ENCODE data around the gene ABCG1.

The ABCG1 gene

GRCh38 chr21:42191696-42192595 is 27.0 kb upstream of the ABCG1 start:
- DNase-seq (ENCODE audit: low read depth in 2 of 2): no peak

GRCh38 chr21:42193131-42193671 is 25.7 kb upstream of the ABCG1 start:
- no peak for DNase-seq (ENCODE audit: low read depth in 2 of 2)

GRCh38 chr21:42193721-42194120 is 25.2 kb upstream of the ABCG1 start:
- DNase-seq (ENCODE audit: low read depth in 2 of 2): no peak

- no peak for DNase-seq (ENCODE audit: low read depth in 2 of 2)
Observed at GRCh38 chr21:42194863-42195262, 24.1 kb upstream of the ABCG1 start.

- DNase-seq (ENCODE audit: low read depth in 2 of 2): no peak
Observed at GRCh38 chr21:42195378-42196031, 23.4 kb upstream of the ABCG1 start.

- DNase-seq (ENCODE audit: low read depth in 2 of 2): no peak
Observed at GRCh38 chr21:42198929-42199867, 19.7 kb upstream of the ABCG1 start.

GRCh38 chr21:42199868-42200463 is 19.0 kb upstream of the ABCG1 start:
- DNase-seq (ENCODE audit: low read depth in 2 of 2): no peak

GRCh38 chr21:42200906-42201614 is 17.9 kb upstream of the ABCG1 start:
- DNase-seq (ENCODE audit: low read depth in 2 of 2): no peak

GRCh38 chr21:42201615-42202161 is 17.3 kb upstream of the ABCG1 start:
- no peak for DNase-seq (ENCODE audit: low read depth in 2 of 2)

- no peak for DNase-seq (ENCODE audit: low read depth in 2 of 2)
Observed at GRCh38 chr21:42202321-42202720, 16.6 kb upstream of the ABCG1 start.

GRCh38 chr21:42203321-42203720 is 15.6 kb upstream of the ABCG1 start:
- DNase-seq (ENCODE audit: low read depth in 2 of 2): no peak

- DNase-seq (ENCODE audit: low read depth in 2 of 2): no peak
Observed at GRCh38 chr21:42203936-42204335, 15.0 kb upstream of the ABCG1 start.

GRCh38 chr21:42207426-42207825 is 11.5 kb upstream of the ABCG1 start:
- DNase-seq (ENCODE audit: low read depth in 2 of 2): no peak

GRCh38 chr21:42208036-42208435 is 10.9 kb upstream of the ABCG1 start:
- no peak for DNase-seq (ENCODE audit: low read depth in 2 of 2)

- DNase-seq (ENCODE audit: low read depth in 2 of 2): no peak
Observed at GRCh38 chr21:42208801-42209490, 10.0 kb upstream of the ABCG1 start.

- DNase-seq (ENCODE audit: low read depth in 2 of 2): no peak
Observed at GRCh38 chr21:42209801-42210479, 9.0 kb upstream of the ABCG1 start.

- no peak for DNase-seq (ENCODE audit: low read depth in 2 of 2)
Observed at GRCh38 chr21:42212266-42212665, 6.7 kb upstream of the ABCG1 start.

- DNase-seq (ENCODE audit: low read depth in 2 of 2): no peak
Observed at GRCh38 chr21:42213082-42213774, 5.7 kb upstream of the ABCG1 start.

Data from activated CD4-positive, alpha-beta T cell treated with anti-CD3 and anti-CD28 coated beads for 24 hours (primary cell).